Testis (tissue), 2 donors: ENCODE data around the gene AP3M1.

Source experiments
- POLR2A ChIP-seq: fragments of 450-650 bp; IDR thresholded peaks from one replicate; pipeline ENCODE4 v1.6.1; 2017; ENCODE audit warnings: antibody characterized with exemption, mild to moderate bottlenecking, moderate library complexity
- TF ChIP-seq, protein P1 (sequence below), 3 experiments: fragments of 450-650 bp in 2 of 3; fragments of 200-600 bp in 1 of 3; sonication (generic) in 1 of 3; IDR thresholded peaks; one replicate each; pipeline ENCODE4 v1.5.1; 2016 to 2019; ENCODE audit warnings: antibody characterized with exemption in 3 of 3, mild to moderate bottlenecking in 2 of 3, moderate library complexity in 1 of 3

DNA sequence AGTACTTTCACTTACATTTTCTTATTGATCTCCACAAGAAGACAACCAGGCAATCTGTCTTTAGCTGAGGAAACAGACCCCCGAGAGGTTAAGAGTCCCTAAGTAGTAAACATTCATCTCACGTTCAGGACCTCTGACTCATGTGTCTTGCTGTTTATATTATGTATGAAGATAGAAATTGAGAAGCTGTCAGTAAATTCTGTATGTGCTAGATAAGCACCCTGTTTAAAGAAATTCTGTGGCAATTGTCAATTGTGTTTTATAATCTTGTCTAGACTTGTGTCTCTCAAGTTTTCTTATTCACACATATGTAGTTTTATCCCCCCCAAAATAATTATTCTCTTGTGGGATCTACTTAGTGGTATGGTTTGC is 14.9 kb upstream of the AP3M1 start:
- TF ChIP-seq, protein P1, sequence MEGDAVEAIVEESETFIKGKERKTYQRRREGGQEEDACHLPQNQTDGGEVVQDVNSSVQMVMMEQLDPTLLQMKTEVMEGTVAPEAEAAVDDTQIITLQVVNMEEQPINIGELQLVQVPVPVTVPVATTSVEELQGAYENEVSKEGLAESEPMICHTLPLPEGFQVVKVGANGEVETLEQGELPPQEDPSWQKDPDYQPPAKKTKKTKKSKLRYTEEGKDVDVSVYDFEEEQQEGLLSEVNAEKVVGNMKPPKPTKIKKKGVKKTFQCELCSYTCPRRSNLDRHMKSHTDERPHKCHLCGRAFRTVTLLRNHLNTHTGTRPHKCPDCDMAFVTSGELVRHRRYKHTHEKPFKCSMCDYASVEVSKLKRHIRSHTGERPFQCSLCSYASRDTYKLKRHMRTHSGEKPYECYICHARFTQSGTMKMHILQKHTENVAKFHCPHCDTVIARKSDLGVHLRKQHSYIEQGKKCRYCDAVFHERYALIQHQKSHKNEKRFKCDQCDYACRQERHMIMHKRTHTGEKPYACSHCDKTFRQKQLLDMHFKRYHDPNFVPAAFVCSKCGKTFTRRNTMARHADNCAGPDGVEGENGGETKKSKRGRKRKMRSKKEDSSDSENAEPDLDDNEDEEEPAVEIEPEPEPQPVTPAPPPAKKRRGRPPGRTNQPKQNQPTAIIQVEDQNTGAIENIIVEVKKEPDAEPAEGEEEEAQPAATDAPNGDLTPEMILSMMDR (IDR thresholded peaks at IDR 0.05): no peak
- no peak for TF ChIP-seq POLR2A
